GM10266 (cell line): ENCODE results near the gene MYLK.

Experiments used
- DNase-seq: peaks from one replicate; pipeline ENCODE4 v3.0.0; 2012; ENCODE audit errors: extremely low spot score
- CTCF ChIP-seq: IDR thresholded peaks from 2 replicates; pipeline ENCODE4 v1.5.1; 2012; ENCODE audit warnings: mild to moderate bottlenecking, low read depth; ENCODE audit not compliant: control insufficient read depth, insufficient read depth; ENCODE audit errors: missing control alignments

MYLK gene

DNA sequence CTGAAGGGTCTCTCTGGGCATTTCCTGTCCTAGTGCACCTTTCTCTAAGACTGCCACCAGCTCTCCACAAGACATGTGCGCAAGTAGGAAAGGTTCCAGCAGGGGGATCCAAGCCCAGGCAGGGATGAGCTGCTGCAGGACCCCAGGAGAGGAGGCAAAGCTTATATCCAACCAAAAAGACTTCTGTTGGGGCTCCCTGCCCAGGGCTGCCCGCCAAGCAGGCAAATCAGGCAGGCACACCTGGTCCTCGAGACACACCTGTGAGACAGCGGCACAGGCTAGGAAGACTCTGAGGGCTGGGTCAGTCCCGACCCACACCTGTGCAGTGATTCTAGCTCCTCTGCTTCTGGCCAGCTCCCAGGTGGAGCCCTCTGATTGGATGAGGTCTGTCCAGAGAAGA is 80.6 kb downstream of the MYLK start:
- DNase-seq = no peak

GRCh38 chr3:123802007-123802625 is 82.0 kb downstream of the MYLK start:
- no peak for DNase-seq
- no peak for TF ChIP-seq CTCF

More for the DNA sequence above, 80.6 kb downstream of the MYLK start:
- TF ChIP-seq CTCF = no peak

- DNase-seq = no peak
- no peak for TF ChIP-seq CTCF
Observed at GRCh38 chr3:123801474-123801873, 82.7 kb downstream of the MYLK start.

- no peak for DNase-seq
- no peak for TF ChIP-seq CTCF
Observed at GRCh38 chr3:123800362-123800682, 83.8 kb downstream of the MYLK start.

DNA sequence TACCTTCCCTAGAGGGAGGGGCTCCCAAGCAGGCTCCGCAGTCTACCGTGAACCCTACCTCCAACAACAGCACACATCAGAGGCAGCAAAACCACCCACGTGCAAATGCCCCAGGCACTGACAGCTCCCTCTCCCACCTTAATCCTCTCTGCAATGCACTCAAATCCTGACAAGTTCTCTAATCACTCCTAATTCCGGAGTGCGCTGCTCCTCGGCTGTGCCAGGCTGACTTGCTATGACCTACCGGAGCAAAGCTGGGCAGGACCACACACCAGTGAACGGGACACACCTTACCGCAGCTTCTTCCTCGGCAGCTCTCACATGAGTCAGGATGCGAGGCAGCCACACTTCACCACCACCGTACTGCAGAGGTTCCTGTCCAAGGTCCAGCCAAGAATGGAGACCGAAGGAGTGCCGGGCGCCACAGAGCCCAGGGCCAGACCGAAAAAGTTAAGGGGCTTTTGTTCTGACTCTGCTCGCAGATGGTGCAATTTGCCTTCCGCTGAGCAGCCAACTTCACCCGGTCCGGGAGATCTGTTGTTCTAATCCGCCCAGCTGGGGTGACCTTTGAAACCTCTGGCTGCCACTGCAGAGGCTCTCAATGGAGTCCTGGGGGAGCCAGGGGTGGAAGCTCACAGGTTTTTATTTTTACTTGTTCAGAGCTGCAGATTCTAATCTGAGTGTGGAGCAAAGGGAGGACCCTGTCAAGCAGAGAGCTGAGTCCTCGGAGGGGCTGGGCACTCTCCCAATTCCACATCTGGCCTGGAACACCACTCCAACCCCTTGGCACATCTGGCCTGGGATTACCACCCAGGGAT is 84.4 kb downstream of the MYLK start:
- no peak for DNase-seq
- no peak for TF ChIP-seq CTCF

GRCh38 chr3:123798550-123798949 is 85.6 kb downstream of the MYLK start:
- no peak for DNase-seq
- TF ChIP-seq CTCF = no peak

- TF ChIP-seq CTCF = no peak
- DNase-seq = no peak
Observed at GRCh38 chr3:123795471-123796251, 88.5 kb downstream of the MYLK start.
